IMR-90 (cell line): Measurements from ENCODE around the gene GPA33. TPM values are rescaled to one million over a fixed set of nuclear protein-coding genes. Genes with fewer than 3 reads are reported as not detected.

ENCODE experiments used
- ATAC-seq: fragments of 200-7000 bp; cut with Tn5 transposase; 2 replicates; pipeline ENCODE4 v1.9.1; 2020; ENCODE audit warnings: low read depth, mild to moderate bottlenecking, moderate library complexity
- BruUV-seq: library from RNA; stranded (reverse); fragments of 400-500 nt; replicated peaks from 2 replicates; lab custom pipeline; 2021; lab: Mats Ljungman, UMichigan
- CTCF ChIA-PET: fragments of 300-600 bp; formaldehyde crosslinking; extraction: SDS; loops from one replicate; lab custom pipeline; 2021; ENCODE audit warnings: antibody characterized with exemption; lab: Yijun Ruan, JAX
- POLR2A ChIA-PET: fragments of 300-600 bp; sonication (Branson Sonifier 250); formaldehyde crosslinking; loops from one replicate; lab custom pipeline; 2022; ENCODE audit warnings: antibody characterized with exemption; ENCODE audit not compliant: unreplicated experiment; lab: Charles Lee
- DNase-seq: peaks from one replicate; pipeline ENCODE4 v3.0.0; 2013
- H2AFZ ChIP-seq: replicated peaks from 2 replicates; pipeline ENCODE3; 2013; ENCODE audit warnings: low read length, mild to moderate bottlenecking; ENCODE audit not compliant: poor library complexity
- H2AK5ac ChIP-seq: 2 replicates; pipeline ENCODE4 v1.6.1; 2013; ENCODE audit warnings: low read depth, low read length, inconsistent platforms
- H2AK9ac ChIP-seq: replicated peaks from 2 replicates; pipeline ENCODE3; 2013; ENCODE audit warnings: mild to moderate bottlenecking, low read depth, low read length, moderate library complexity; ENCODE audit not compliant: poor library complexity
- H2BK120ac ChIP-seq: 2 replicates; pipeline ENCODE4 v1.6.1; 2013; ENCODE audit warnings: low read depth, low read length, inconsistent platforms
- H2BK15ac ChIP-seq: 3 replicates; pipeline ENCODE4 v1.6.1; 2013; ENCODE audit warnings: low read depth, low read length, inconsistent platforms
- H2BK20ac ChIP-seq: 2 replicates; pipeline ENCODE4 v1.6.1; 2013; ENCODE audit warnings: low read depth, mild to moderate bottlenecking, inconsistent platforms, low read length, moderate library complexity
- H2BK5ac ChIP-seq: 2 replicates; pipeline ENCODE4 v1.6.1; 2013; ENCODE audit warnings: mild to moderate bottlenecking, low read depth, low read length, inconsistent platforms; ENCODE audit not compliant: poor library complexity, severe bottlenecking
- H3K14ac ChIP-seq: replicated peaks from 2 replicates; pipeline ENCODE4 v1.6.1; 2013; ENCODE audit warnings: low read depth, low read length, inconsistent platforms
- H3K18ac ChIP-seq: 2 replicates; pipeline ENCODE4 v1.6.1; 2013; ENCODE audit warnings: low read depth, low read length, control low read depth
- H3K23ac ChIP-seq: 2 replicates; pipeline ENCODE4 v1.6.1; 2013; ENCODE audit warnings: low read depth, low read length, inconsistent platforms
- H3K27ac ChIP-seq: 2 replicates; pipeline ENCODE4 v1.5.1; 2013; ENCODE audit warnings: mild to moderate bottlenecking, control low read depth, low read length; ENCODE audit not compliant: insufficient read depth
- H3K27me3 ChIP-seq: 2 replicates; pipeline ENCODE4 v1.6.1; 2013; ENCODE audit warnings: low read length; ENCODE audit not compliant: control insufficient read depth, insufficient read depth
- H3K36me3 ChIP-seq: 2 replicates; pipeline ENCODE4 v1.6.1; 2013; ENCODE audit warnings: low read length, mixed read lengths; ENCODE audit not compliant: control insufficient read depth, insufficient read depth
- H3K4ac ChIP-seq: 2 replicates; pipeline ENCODE4 v1.6.1; 2013; ENCODE audit warnings: low read depth, low read length, inconsistent platforms
- H3K4me1 ChIP-seq: 2 replicates; pipeline ENCODE4 v1.6.1; 2013; ENCODE audit warnings: low read length, mixed read lengths; ENCODE audit not compliant: control insufficient read depth, insufficient read depth
- H3K4me2 ChIP-seq: 2 replicates; pipeline ENCODE4 v1.6.1; 2013; ENCODE audit warnings: low read depth, mild to moderate bottlenecking, control low read depth, low read length, moderate library complexity
- H3K4me3 ChIP-seq: 2 replicates; pipeline ENCODE4 v1.5.1; 2013; ENCODE audit warnings: low read depth, mild to moderate bottlenecking, control low read depth, low read length, moderate library complexity; ENCODE audit not compliant: insufficient read depth
- H3K56ac ChIP-seq: 2 replicates; pipeline ENCODE4 v1.6.1; 2013; ENCODE audit warnings: low read length, inconsistent platforms; ENCODE audit not compliant: insufficient read depth; ENCODE audit errors: extremely low read depth
- H3K79me1 ChIP-seq, 2 experiments: 2 replicates each; pipeline ENCODE4 v1.6.1; 2013; ENCODE audit warnings: low read length in 2 of 2, inconsistent platforms in 1 of 2, low read depth in 1 of 2
- H3K9ac ChIP-seq: 2 replicates; pipeline ENCODE4 v1.6.1; 2013; ENCODE audit warnings: low read depth, low read length, control low read depth
- H3K9me1 ChIP-seq: 2 replicates; pipeline ENCODE4 v1.6.1; 2013; ENCODE audit warnings: low read length, inconsistent platforms; ENCODE audit not compliant: insufficient read depth
- H3K9me3 ChIP-seq: 2 replicates; pipeline ENCODE4 v1.6.1; 2013; ENCODE audit warnings: low read length; ENCODE audit not compliant: control insufficient read depth, insufficient read depth
- H4K20me1 ChIP-seq: 2 replicates; pipeline ENCODE4 v1.6.1; 2013; ENCODE audit warnings: low read length, inconsistent platforms; ENCODE audit not compliant: insufficient read depth
- H4K5ac ChIP-seq: 2 replicates; pipeline ENCODE4 v1.6.1; 2013; ENCODE audit warnings: mild to moderate bottlenecking, low read depth, low read length, control low read depth
- H4K8ac ChIP-seq, 2 experiments: 2 replicates each; pipeline ENCODE4 v1.6.1; 2013; ENCODE audit warnings: low read depth in 2 of 2, low read length in 2 of 2, control low read depth in 1 of 2, inconsistent platforms in 1 of 2
- H4K91ac ChIP-seq: 2 replicates; pipeline ENCODE4 v1.6.1; 2013; ENCODE audit warnings: low read depth, low read length, inconsistent platforms; ENCODE audit not compliant: insufficient read depth
- BHLHE40 ChIP-seq: fragments of 150-350 bp; IDR thresholded peaks from 2 replicates; pipeline ENCODE4 v1.6.1; 2016; ENCODE audit warnings: mild to moderate bottlenecking, low read depth, low read length
- CEBPB ChIP-seq: IDR thresholded peaks from 2 replicates; pipeline ENCODE4 v1.6.1; 2012; ENCODE audit warnings: low read depth, low read length, improper control_type of control experiment
- CHD1 ChIP-seq: IDR thresholded peaks from 2 replicates; pipeline ENCODE4 v1.6.1; 2012; ENCODE audit warnings: low read depth, low read length, improper control_type of control experiment
- CTCF ChIP-seq: conservative IDR thresholded peaks from 2 replicates; pipeline ENCODE4 v1.5.1; 2012; ENCODE audit warnings: mild to moderate bottlenecking, low read depth, low read length, improper control_type of control experiment
- ELK1 ChIP-seq: fragments of 150-350 bp; IDR thresholded peaks from 2 replicates; pipeline ENCODE4 v1.6.1; 2016; ENCODE audit warnings: low read depth, mild to moderate bottlenecking, low read length, moderate library complexity, borderline replicate concordance
- FOS ChIP-seq: fragments of 150-350 bp; IDR thresholded peaks from 2 replicates; pipeline ENCODE4 v1.6.1; 2016; ENCODE audit warnings: low read depth, low read length
- MAFK ChIP-seq: IDR thresholded peaks from 2 replicates; pipeline ENCODE4 v1.6.1; 2012; ENCODE audit warnings: low read depth, low read length, improper control_type of control experiment
- MAZ ChIP-seq: IDR thresholded peaks from 2 replicates; pipeline ENCODE4 v1.6.1; 2012; ENCODE audit warnings: low read depth, mild to moderate bottlenecking, low read length, improper control_type of control experiment, moderate library complexity, borderline replicate concordance
- MXI1 ChIP-seq: IDR thresholded peaks from 2 replicates; pipeline ENCODE4 v1.6.1; 2012; ENCODE audit warnings: low read depth, mild to moderate bottlenecking, low read length, moderate library complexity, borderline replicate concordance
- NFE2L2 ChIP-seq: fragments of 150-350 bp; IDR thresholded peaks from 2 replicates; pipeline ENCODE4 v1.6.1; 2016; ENCODE audit warnings: low read depth, mild to moderate bottlenecking, low read length
- POLR2A ChIP-seq: IDR thresholded peaks from 2 replicates; pipeline ENCODE4 v1.6.1; 2012; ENCODE audit warnings: mild to moderate bottlenecking, low read depth, low read length
- RAD21 ChIP-seq: IDR thresholded peaks from 2 replicates; pipeline ENCODE4 v1.6.1; 2012; ENCODE audit warnings: low read length, improper control_type of control experiment
- RCOR1 ChIP-seq: IDR thresholded peaks from 2 replicates; pipeline ENCODE4 v1.6.1; 2012; ENCODE audit warnings: mild to moderate bottlenecking, low read length, improper control_type of control experiment; ENCODE audit not compliant: insufficient replicate concordance
- RFX5 ChIP-seq: IDR thresholded peaks from 2 replicates; pipeline ENCODE4 v1.8.0; 2012; ENCODE audit warnings: low read depth, mild to moderate bottlenecking, low read length, moderate library complexity
- SMC3 ChIP-seq: fragments of 150-350 bp; IDR thresholded peaks from 2 replicates; pipeline ENCODE4 v1.6.1; 2016; ENCODE audit warnings: low read depth, mild to moderate bottlenecking, antibody characterized with exemption, low read length, moderate library complexity
- USF2 ChIP-seq: fragments of 150-350 bp; IDR thresholded peaks from 2 replicates; pipeline ENCODE4 v1.6.1; 2017; ENCODE audit warnings: mild to moderate bottlenecking, antibody characterized with exemption, low read length, low read depth
- WGBS, 2 experiments: methylation state at CpG; one replicate each; pipeline versions ENCODE4 v1.1.5 to v1.1.7; 2013; ENCODE audit warnings: missing lambda C conversion rate in 2 of 2; ENCODE audit not compliant: insufficient read length in 1 of 2; ENCODE audit errors: extremely low coverage in 2 of 2; 5-methylcytosine and 5-hydroxymethylcytosine counted together
- dilution Hi-C: fragments of 300-500 bp; cut with HindIII; formaldehyde crosslinking; loops from one replicate; pipeline ENCODE4 v1.14.3; 2018; ENCODE audit warnings: low sequenced_read_pairs; ENCODE audit not compliant: unreplicated experiment
- in situ Hi-C: fragments of 300-500 bp; cut with MboI; formaldehyde crosslinking; loops from 3 replicates; pipeline ENCODE4 v1.14.3; 2019; ENCODE audit warnings: low sequenced_read_pairs, inconsistent platforms, mixed read lengths
- intact Hi-C: fragments of 100-400 bp; cut with micrococcal nuclease; formaldehyde crosslinking; loops from 2 replicates; pipeline ENCODE4 v1.10.0; 2022
- polyA plus RNA-seq, 3 experiments: library from polyadenylated mRNA; depleted of rRNA; stranded (reverse); fragments of >200 nt; gene quantifications; 2 replicates each; pipeline ENCODE4 v1.2.3, GENCODE V29; 2012; ENCODE audit warnings: low replicate concordance in 1 of 3
- total RNA-seq: library from RNA; depleted of rRNA; stranded (reverse); fragments of >200 nt; gene quantifications from 2 replicates; pipeline ENCODE4 v1.2.3, GENCODE V29; 2012

GPA33 gene
- total and polyA plus RNA-seq, 2 of the 4 experiments (the other 2 are of a cell fraction), result not detected

GRCh38 chr1:167137793-167138510, 47.8 kb upstream of the GPA33 start:
- intact Hi-C loops (no loop called here), dilution Hi-C loops (no loop called here), in situ Hi-C loops (no loop called here)
- Histone ChIP-seq H2BK5ac (no peak overlapping the region), H3K4me1 (no peaks in the 10 kb centered on the region), H3K23ac (no peak overlapping the region), H3K9me3 (no peaks in the 10 kb centered on the region), H3K9me1 (no peaks in the 10 kb centered on the region), H2AK9ac (no peak overlapping the region), H3K36me3 (no peaks in the 10 kb centered on the region), H3K27ac (no peak overlapping the region), H4K5ac (no peak overlapping the region), H3K18ac (no peak overlapping the region), H2AK5ac (no peak overlapping the region), H2BK120ac (no peak overlapping the region), H2AFZ (no peak overlapping the region), H4K91ac (no peak overlapping the region), H3K4me3 (no peak overlapping the region), H2BK20ac (no peak overlapping the region), H3K4ac (no peak overlapping the region), H3K27me3 (peaks cover 1% of the 10 kb centered on the region; the same call in 1 of the 2 replicates), H3K4me2 (no peak overlapping the region), H3K56ac (no peak overlapping the region), H3K14ac (no peak overlapping the region), H4K8ac (no peak overlapping the region), H4K20me1 (no peaks in the 10 kb centered on the region), H3K9ac (no peak overlapping the region), H3K79me1 (no peaks in the 10 kb centered on the region), H2BK15ac (no peak overlapping the region)
- no peak for ATAC-seq
- ChIA-PET POLR2A (no interaction called here), CTCF (interaction anchor here (1.0 kb wide), 1 partner anchor 418 kb away, joined by 3 read pairs; no protein-coding TSS in a partner anchor)
- WGBS, 2 experiments, result no CpG with 5 or more reads among the region's 3 CpGs
- no TSS peak for BruUV-seq
- no peak for TF ChIP-seq RCOR1
- TF ChIP-seq ELK1, result no peak
- TF ChIP-seq MAFK, result no peak
- no peak for TF ChIP-seq CTCF
- TF ChIP-seq POLR2A, result no peak
- TF ChIP-seq BHLHE40, result no peak
- no peak for TF ChIP-seq RAD21
- no peak for TF ChIP-seq USF2
- no peak for TF ChIP-seq FOS
- no peak for TF ChIP-seq CEBPB
- TF ChIP-seq MXI1, result no peak
- no peak for TF ChIP-seq NFE2L2
- TF ChIP-seq SMC3, result no peak
- no peak for TF ChIP-seq MAZ
- TF ChIP-seq CHD1, result no peak
- no peak for TF ChIP-seq RFX5
- DNase-seq, result no peak
